Body of pancreas (tissue), 4 donors: Measurements from ENCODE around the gene SCN9A. TPM values are rescaled to one million over a fixed set of nuclear protein-coding genes. Genes with fewer than 3 reads are reported as not detected.
A peak's percentile ranks its signal among the peaks of the same experiment; 100 is the strongest.
"Not testable (repeated sequence)": the region's sequence is repeated elsewhere in the genome, so short reads cannot be mapped to it uniquely, and the experiment has no call there.

ENCODE experiments used
- ATAC-seq: fragments of 150-250 bp; one replicate; pipeline ENCODE4 v1.9.1; 2016
- DNase-seq, 4 donors: peaks; one replicate each; pipeline ENCODE4 v3.0.0-alpha.2; 2019
- H3K27ac ChIP-seq, 4 donors: fragments of 200-600 bp; sonication (generic); 1 replicate in 3 of 4; 2 replicates in 1 of 4; pipeline versions ENCODE4 v1.5.1 to v1.6.1; 2016 to 2019; ENCODE audit warnings: mild to moderate bottlenecking in 1 of 4, mixed read lengths in 1 of 4, moderate library complexity in 1 of 4
- H3K27me3 ChIP-seq, 2 donors: fragments of 200-600 bp; sonication (generic); one replicate each; pipeline ENCODE4 v1.6.0; 2016; ENCODE audit warnings: mild to moderate bottlenecking in 1 of 2
- H3K36me3 ChIP-seq, 2 donors: fragments of 200-600 bp; sonication (generic); replicated peaks in 1 of 2; 2 replicates each; pipeline ENCODE4 v1.5.1; 2016; ENCODE audit warnings: low read depth in 2 of 2; ENCODE audit not compliant: insufficient read depth in 1 of 2
- H3K4me1 ChIP-seq: fragments of 200-600 bp; sonication (generic); one replicate; pipeline ENCODE4 v1.6.0; 2016
- H3K4me3 ChIP-seq, 2 donors: fragments of 200-600 bp; sonication (generic); 1 replicate in 1 of 2; 2 replicates in 1 of 2; pipeline ENCODE4 v1.5.1; 2016 to 2019
- H3K9me3 ChIP-seq, 3 donors: fragments of 200-600 bp; sonication (generic); 1 replicate in 2 of 3; 2 replicates in 1 of 3; pipeline ENCODE4 v1.5.1; 2016
- CTCF ChIP-seq, 7 experiments: fragments of 450-650 bp in 4 of 7; fragments of 200-600 bp in 3 of 7; sonication (generic) in 3 of 7; IDR thresholded peaks; one replicate each; pipeline ENCODE4 v1.5.1; 2016 to 2019; ENCODE audit warnings: antibody characterized with exemption in 7 of 7
- POLR2A ChIP-seq, 3 donors: fragments of 450-650 bp; IDR thresholded peaks; one replicate each; pipeline ENCODE4 v1.6.1; 2016; ENCODE audit warnings: antibody characterized with exemption in 3 of 3, mild to moderate bottlenecking in 2 of 3
- WGBS, 2 donors: methylation state at CpG; one replicate each; pipeline ENCODE4 v1.1.5; 2017; 5-methylcytosine and 5-hydroxymethylcytosine counted together
- intact Hi-C: fragments of 100-400 bp; cut with DNase I; formaldehyde crosslinking; loops from one replicate; pipeline ENCODE4 v1.15.1; 2023
- total RNA-seq, 2 donors: library from RNA; depleted of rRNA; stranded (reverse); fragments of >200 nt; gene quantifications; one replicate each; pipeline ENCODE4 v1.1.0, GENCODE V29; 2016

Gene SCN9A
- total RNA-seq, 2 donors from 2014 or later, result 9.9 to 11.9 TPM

DNA sequence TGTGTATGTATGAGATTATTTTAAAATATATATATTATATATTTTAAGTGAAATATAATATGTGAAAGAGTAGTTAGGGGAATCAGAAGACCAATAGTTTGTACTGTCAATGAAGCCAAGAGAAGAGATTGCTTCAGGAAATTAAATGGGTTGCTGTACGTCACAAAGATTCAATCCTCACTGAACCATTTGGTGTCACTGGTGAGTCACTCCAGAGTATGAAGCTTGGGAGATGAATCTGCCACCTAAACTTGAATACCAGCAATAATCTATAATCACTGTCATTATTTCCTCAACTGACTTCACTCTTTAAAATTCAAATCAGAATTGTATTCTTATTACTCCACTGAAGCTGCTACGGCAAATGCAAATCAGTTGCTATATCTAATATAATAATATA, 41.9 kb upstream of the SCN9A start:
- TF ChIP-seq POLR2A (IDR thresholded peaks at IDR 0.05) (no peak), CTCF (IDR thresholded peaks at IDR 0.05) (peak in 4 of 7 experiments; percentile 10 to 45 (median 42))
- no peak overlapping the region for H3K27ac ChIP-seq
- no peaks in the 10 kb centered on the region for H3K36me3 ChIP-seq
- H3K9me3 ChIP-seq, result no peaks in the 10 kb centered on the region
- DNase-seq (peak in 1 of 4 donors; percentile 8), ATAC-seq (peak; percentile 27)
- intact Hi-C loops, result no loop called here
- H3K4me1 ChIP-seq, result no peaks in the 10 kb centered on the region
- 61 to 65% methylated on average over 2 of the region's 2 CpGs for WGBS, 2 donors
- no peaks in the 10 kb centered on the region for H3K27me3 ChIP-seq
- no peak overlapping the region for H3K4me3 ChIP-seq

DNA sequence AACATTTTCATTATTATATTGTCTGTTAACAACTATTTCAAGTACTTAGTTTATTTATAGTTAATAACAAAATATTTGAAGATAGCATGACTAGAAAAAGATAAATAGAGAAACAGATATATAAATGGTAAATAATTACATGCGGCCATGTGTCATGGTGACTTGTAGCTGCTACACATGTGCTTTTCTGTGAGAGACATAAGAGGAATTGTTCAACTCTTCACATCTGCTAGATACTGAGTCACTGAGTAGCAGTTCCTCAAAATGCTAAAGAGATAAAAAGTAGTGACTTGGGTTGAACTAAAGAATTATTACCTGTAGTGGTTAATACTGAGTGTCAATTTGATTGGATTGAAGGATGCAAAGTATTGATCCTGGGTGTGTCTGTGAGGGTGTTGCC, 37.5 kb upstream of the SCN9A start:
- DNase-seq (no peak), ATAC-seq (no peak)
- H3K27me3 ChIP-seq, result no peaks in the 10 kb centered on the region
- H3K27ac ChIP-seq, result no peak overlapping the region
- no peaks in the 10 kb centered on the region for H3K9me3 ChIP-seq
- no peaks in the 10 kb centered on the region for H3K36me3 ChIP-seq
- no peak overlapping the region for H3K4me3 ChIP-seq
- H3K4me1 ChIP-seq, result no peaks in the 10 kb centered on the region
- intact Hi-C loops, result no loop called here
- WGBS, 2 donors, result 67 to 78% methylated on average over 1 of the region's 1 CpG
- no peak for TF ChIP-seq POLR2A (IDR thresholded peaks at IDR 0.05)
- TF ChIP-seq CTCF (IDR thresholded peaks at IDR 0.05), result no peak

GRCh38 chr2:166411473-166412230, 35.9 kb upstream of the SCN9A start:
- ATAC-seq, result no peak
- WGBS, 2 donors, result 64 to 74% methylated on average over 6 of the region's 6 CpGs
- no peak for DNase-seq
- H3K36me3 ChIP-seq, result no peaks in the 10 kb centered on the region
- H3K27ac ChIP-seq, result no peak overlapping the region
- no peaks in the 10 kb centered on the region for H3K9me3 ChIP-seq
- no peak overlapping the region for H3K4me3 ChIP-seq
- TF ChIP-seq POLR2A (IDR thresholded peaks at IDR 0.05), result no peak
- TF ChIP-seq CTCF (IDR thresholded peaks at IDR 0.05), result no peak
- H3K4me1 ChIP-seq, result no peaks in the 10 kb centered on the region
- intact Hi-C loops, result no loop called here
- H3K27me3 ChIP-seq, result no peaks in the 10 kb centered on the region

- no peaks in the 10 kb centered on the region for H3K27me3 ChIP-seq
- no peaks in the 10 kb centered on the region for H3K9me3 ChIP-seq
- WGBS, 2 donors, result 70 to 72% methylated on average over 7 of the region's 7 CpGs
- H3K36me3 ChIP-seq, result no peaks in the 10 kb centered on the region
- TF ChIP-seq POLR2A (IDR thresholded peaks at IDR 0.05), result no peak
- H3K27ac ChIP-seq, result no peak overlapping the region
- ATAC-seq, result no peak
- no peaks in the 10 kb centered on the region for H3K4me1 ChIP-seq
- H3K4me3 ChIP-seq, result no peak overlapping the region
- no peak for DNase-seq
- intact Hi-C loops, result no loop called here
Observed at GRCh38 chr2:166410828-166411472, 35.2 kb upstream of the SCN9A start.

DNA sequence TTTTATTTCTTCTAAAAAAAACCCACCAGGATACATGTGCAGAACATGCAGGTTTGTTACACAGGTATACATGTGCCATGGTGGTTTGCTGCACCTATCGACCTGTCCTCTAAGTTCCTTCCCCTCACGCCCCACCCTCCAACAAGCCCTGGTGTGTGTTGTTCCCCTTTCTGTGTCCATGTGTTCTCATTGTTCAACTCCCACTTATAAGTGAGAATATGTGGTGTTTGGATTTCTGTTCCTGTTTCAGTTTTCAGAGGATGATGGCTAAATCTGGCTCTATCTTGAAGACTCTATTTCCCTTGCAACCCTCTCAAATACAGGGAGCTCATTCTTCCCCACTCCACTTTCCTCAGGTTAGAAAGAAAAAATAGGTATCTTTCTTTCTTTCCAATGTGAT, 32.0 kb upstream of the SCN9A start:
- H3K36me3 ChIP-seq, DNase-seq, H3K27ac ChIP-seq, ATAC-seq, H3K9me3 ChIP-seq, H3K27me3 ChIP-seq, H3K4me3 ChIP-seq, H3K4me1 ChIP-seq, intact Hi-C loops: not testable (repeated sequence)
- 58 to 76% methylated on average over 2 of the region's 2 CpGs for WGBS, 2 donors
